Measurements from ENCODE around the gene PGBD4. TPM values are rescaled to one million over a fixed set of nuclear protein-coding genes. Genes with fewer than 3 reads are reported as not detected.

PGBD4 gene
- polyA plus RNA-seq, 3 donors, result 0.38 to 0.93 (median 0.58) TPM

GRCh38 chr15:34055868-34056595 lies 45.9 kb upstream of the PGBD4 start:
- no peaks in the 10 kb centered on the region for H3K9me3 ChIP-seq (replicated peaks in 1 of 2; ENCODE audit: control insufficient read depth in 1 of 2, insufficient read depth in 1 of 2, low read length in 2 of 2)
- peaks cover 8 to 15% (median 11%) of the 10 kb centered on the region in 7 donors for H3K9me3 Mint-ChIP-seq
- peaks cover 0 to 8% (median 3%) of the 10 kb centered on the region in 3 donors for H3K27me3 Mint-ChIP-seq (ENCODE audit: low read depth in 3 of 3)
- H3K4me3 Mint-ChIP-seq, result no peak overlapping the region
- TF ChIP-seq, protein P1, sequence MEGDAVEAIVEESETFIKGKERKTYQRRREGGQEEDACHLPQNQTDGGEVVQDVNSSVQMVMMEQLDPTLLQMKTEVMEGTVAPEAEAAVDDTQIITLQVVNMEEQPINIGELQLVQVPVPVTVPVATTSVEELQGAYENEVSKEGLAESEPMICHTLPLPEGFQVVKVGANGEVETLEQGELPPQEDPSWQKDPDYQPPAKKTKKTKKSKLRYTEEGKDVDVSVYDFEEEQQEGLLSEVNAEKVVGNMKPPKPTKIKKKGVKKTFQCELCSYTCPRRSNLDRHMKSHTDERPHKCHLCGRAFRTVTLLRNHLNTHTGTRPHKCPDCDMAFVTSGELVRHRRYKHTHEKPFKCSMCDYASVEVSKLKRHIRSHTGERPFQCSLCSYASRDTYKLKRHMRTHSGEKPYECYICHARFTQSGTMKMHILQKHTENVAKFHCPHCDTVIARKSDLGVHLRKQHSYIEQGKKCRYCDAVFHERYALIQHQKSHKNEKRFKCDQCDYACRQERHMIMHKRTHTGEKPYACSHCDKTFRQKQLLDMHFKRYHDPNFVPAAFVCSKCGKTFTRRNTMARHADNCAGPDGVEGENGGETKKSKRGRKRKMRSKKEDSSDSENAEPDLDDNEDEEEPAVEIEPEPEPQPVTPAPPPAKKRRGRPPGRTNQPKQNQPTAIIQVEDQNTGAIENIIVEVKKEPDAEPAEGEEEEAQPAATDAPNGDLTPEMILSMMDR (IDR thresholded peaks at IDR 0.05), result no peak
- DNase-seq, result no peak
- H3K4me1 ChIP-seq (ENCODE audit: control insufficient read depth in 1 of 2, insufficient read depth in 2 of 2, low read length in 2 of 2), result no peaks in the 10 kb centered on the region
- WGBS (ENCODE audit: insufficient coverage), result 100% methylated on average over 1 of the region's 3 CpGs
- H3K27ac Mint-ChIP-seq, result no peak overlapping the region
- H3K9ac ChIP-seq (ENCODE audit: insufficient read depth, low read length, poor library complexity, severe bottlenecking), result no peak overlapping the region
- intact Hi-C loops (cut with micrococcal nuclease), result no loop called here
- H3K27me3 ChIP-seq (ENCODE audit: control insufficient read depth in 2 of 2, insufficient read depth in 2 of 2, low read length in 2 of 2), result no peaks in the 10 kb centered on the region
- H3K4me3 ChIP-seq (replicated peaks in 1 of 3; ENCODE audit: low read depth in 2 of 3, low read length in 3 of 3), result no peak overlapping the region
- H3K4me1 Mint-ChIP-seq, result no peaks in the 10 kb centered on the region
- no peaks in the 10 kb centered on the region for H4K20me1 ChIP-seq (ENCODE audit: insufficient read depth, low read length)
- H3K27ac ChIP-seq (ENCODE audit: low read depth in 1 of 2, low read length in 2 of 2), result no peak overlapping the region
- H3K4me2 ChIP-seq (replicated peaks; ENCODE audit: extremely low read depth, low read length, poor library complexity, severe bottlenecking), result no peak overlapping the region
- H3K79me2 ChIP-seq (ENCODE audit: insufficient read depth, low read length), result no peaks in the 10 kb centered on the region
- no peaks in the 10 kb centered on the region for H3K36me3 ChIP-seq (replicated peaks in 1 of 2; ENCODE audit: control insufficient read depth in 1 of 2, insufficient read depth in 2 of 2, low read length in 2 of 2)
- no peaks in the 10 kb centered on the region for H3K36me3 Mint-ChIP-seq
- H2AFZ ChIP-seq (ENCODE audit: insufficient read depth, low read depth, low read length, poor library complexity, severe bottlenecking), result no peak overlapping the region

GRCh38 chr15:34056911-34057310 lies 45.0 kb upstream of the PGBD4 start:
- Histone ChIP-seq H3K4me1 (ENCODE audit: control insufficient read depth in 1 of 2, insufficient read depth in 2 of 2, low read length in 2 of 2) (no peaks in the 10 kb centered on the region), H3K4me2 (replicated peaks; ENCODE audit: extremely low read depth, low read length, poor library complexity, severe bottlenecking) (no peak overlapping the region), H2AFZ (ENCODE audit: insufficient read depth, low read depth, low read length, poor library complexity, severe bottlenecking) (no peak overlapping the region), H3K27ac (ENCODE audit: low read depth in 1 of 2, low read length in 2 of 2) (no peak overlapping the region), H3K4me3 (replicated peaks in 1 of 3; ENCODE audit: low read depth in 2 of 3, low read length in 3 of 3) (no peak overlapping the region), H3K9ac (ENCODE audit: insufficient read depth, low read length, poor library complexity, severe bottlenecking) (no peak overlapping the region), H3K36me3 (replicated peaks in 1 of 2; ENCODE audit: control insufficient read depth in 1 of 2, insufficient read depth in 2 of 2, low read length in 2 of 2) (no peaks in the 10 kb centered on the region), H3K9me3 (replicated peaks in 1 of 2; ENCODE audit: control insufficient read depth in 1 of 2, insufficient read depth in 1 of 2, low read length in 2 of 2) (no peaks in the 10 kb centered on the region), H3K27me3 (ENCODE audit: control insufficient read depth in 2 of 2, insufficient read depth in 2 of 2, low read length in 2 of 2) (no peaks in the 10 kb centered on the region), H4K20me1 (ENCODE audit: insufficient read depth, low read length) (no peaks in the 10 kb centered on the region), H3K79me2 (ENCODE audit: insufficient read depth, low read length) (no peaks in the 10 kb centered on the region)
- intact Hi-C loops (cut with micrococcal nuclease), result no loop called here
- H3K27ac Mint-ChIP-seq, result peak overlapping the region in 1 of 7 donors; percentile 54
- TF ChIP-seq, protein P1 (IDR thresholded peaks at IDR 0.05), result no peak
- no peak for DNase-seq
- peaks cover 0 to 3% (median 2%) of the 10 kb centered on the region in 3 donors for H3K27me3 Mint-ChIP-seq (ENCODE audit: low read depth in 3 of 3)
- H3K9me3 Mint-ChIP-seq, result peaks cover 0 to 7% (median 2%) of the 10 kb centered on the region in 7 donors
- H3K4me1 Mint-ChIP-seq, result peaks cover 2% of the 10 kb centered on the region
- H3K36me3 Mint-ChIP-seq, result no peaks in the 10 kb centered on the region
- 95% methylated on average over 3 of the region's 5 CpGs for WGBS (ENCODE audit: insufficient coverage)
- H3K4me3 Mint-ChIP-seq, result no peak overlapping the region
